ENCODE measurements around the gene INAFM1.

DNA sequence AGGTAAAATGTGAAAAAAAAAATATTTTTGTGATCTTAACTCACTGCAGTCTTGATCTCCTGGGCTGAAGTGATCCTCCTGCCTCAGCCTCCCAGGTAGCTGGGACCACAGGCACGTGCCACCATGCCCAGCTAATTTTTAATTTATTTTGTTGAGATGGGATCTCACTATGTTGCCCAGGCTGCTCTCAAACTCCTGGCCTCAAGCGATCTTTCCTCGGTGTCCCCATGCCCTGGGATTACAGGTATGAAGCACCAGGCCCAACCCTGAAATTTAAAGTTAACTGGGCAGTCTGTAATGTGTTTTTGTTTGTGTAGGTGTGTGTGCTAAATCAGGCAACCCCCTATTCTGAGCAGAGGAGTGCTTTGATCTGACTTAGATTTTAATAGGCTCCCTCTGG is 31.6 kb downstream of the INAFM1 start:
- TF ChIP-seq, protein P1, sequence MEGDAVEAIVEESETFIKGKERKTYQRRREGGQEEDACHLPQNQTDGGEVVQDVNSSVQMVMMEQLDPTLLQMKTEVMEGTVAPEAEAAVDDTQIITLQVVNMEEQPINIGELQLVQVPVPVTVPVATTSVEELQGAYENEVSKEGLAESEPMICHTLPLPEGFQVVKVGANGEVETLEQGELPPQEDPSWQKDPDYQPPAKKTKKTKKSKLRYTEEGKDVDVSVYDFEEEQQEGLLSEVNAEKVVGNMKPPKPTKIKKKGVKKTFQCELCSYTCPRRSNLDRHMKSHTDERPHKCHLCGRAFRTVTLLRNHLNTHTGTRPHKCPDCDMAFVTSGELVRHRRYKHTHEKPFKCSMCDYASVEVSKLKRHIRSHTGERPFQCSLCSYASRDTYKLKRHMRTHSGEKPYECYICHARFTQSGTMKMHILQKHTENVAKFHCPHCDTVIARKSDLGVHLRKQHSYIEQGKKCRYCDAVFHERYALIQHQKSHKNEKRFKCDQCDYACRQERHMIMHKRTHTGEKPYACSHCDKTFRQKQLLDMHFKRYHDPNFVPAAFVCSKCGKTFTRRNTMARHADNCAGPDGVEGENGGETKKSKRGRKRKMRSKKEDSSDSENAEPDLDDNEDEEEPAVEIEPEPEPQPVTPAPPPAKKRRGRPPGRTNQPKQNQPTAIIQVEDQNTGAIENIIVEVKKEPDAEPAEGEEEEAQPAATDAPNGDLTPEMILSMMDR (conservative IDR thresholded peaks at IDR 0.05; ENCODE audit: low read length) = no peak
- no peak for TF ChIP-seq EZH2phosphoT487 (IDR thresholded peaks at IDR 0.05; ENCODE audit: borderline replicate concordance, low read depth, low read length)

All from OCI-LY7 (cell line).